CD4-positive, alpha-beta T cell treated with Interleukin-12 subunit alpha and Interleukin-12 subunit beta, for 1 hour (primary cell): ENCODE data around the gene RWDD2A.

Source experiments
- DNase-seq: peaks from one replicate; pipeline ENCODE4 v3.0.0-alpha.2; 2020

RWDD2A gene

GRCh38 chr6:83199173-83199862, 6.2 kb downstream of the RWDD2A start:
- no peak for DNase-seq

DNA sequence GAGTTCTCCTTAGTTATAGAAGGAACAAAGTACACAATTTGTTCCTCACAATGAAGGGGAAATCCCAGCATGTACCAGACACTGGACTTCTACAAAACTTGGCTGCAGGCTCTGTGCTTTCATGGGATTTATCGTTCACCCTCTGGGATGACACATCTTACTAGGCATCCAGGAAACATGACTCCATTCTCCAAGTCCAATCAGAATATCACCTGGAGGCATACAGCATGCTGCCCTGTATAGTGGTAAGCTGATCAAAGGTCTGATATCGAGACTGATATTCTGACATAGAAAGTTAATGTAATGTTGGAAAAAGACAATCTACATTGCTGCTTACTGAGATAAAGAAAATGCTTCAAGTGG, 6.7 kb downstream of the RWDD2A start:
- no peak for DNase-seq

DNA sequence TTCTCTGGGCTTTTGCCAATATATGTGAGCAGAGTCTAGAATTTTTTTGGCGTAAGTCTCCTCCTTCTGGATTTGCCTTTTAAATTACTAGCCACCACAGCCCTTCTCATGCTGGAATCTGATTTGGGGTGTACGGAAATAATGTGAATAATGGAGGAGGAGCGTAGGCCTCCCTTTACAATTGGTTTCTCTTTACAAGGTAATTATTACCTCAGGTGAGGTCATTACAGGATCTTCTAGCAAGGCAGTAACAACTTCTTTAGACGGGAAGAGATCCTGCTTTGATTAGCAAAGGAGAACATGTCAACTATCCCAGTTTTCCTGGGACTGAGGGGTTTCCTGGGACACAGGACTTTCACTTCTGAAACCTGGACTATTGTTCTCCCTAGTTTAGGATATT, 8.9 kb downstream of the RWDD2A start:
- no peak for DNase-seq

- DNase-seq: peak; percentile 67
Observed at GRCh38 chr6:83215131-83216047, 22.2 kb downstream of the RWDD2A start.

DNA sequence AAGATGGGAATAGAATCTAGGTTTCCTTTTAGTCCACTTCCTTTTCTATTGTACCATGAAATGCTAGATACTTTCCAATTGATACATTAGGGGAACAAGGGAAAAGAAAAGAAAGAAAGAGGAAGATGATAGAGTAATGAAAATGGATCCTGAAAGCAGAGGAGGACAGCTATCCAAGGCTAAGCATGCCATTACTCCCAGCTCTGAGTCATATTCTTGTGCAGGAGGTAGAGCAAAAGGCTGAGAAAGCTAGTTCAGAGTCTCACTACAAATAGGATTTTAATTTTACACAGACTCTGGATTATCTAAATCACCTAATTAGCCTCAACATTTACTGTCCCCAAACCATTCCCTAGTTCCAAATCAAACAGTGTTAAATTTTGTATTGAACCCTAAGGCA, 23.6 kb downstream of the RWDD2A start:
- no peak for DNase-seq

GRCh38 chr6:83218646-83219045, 25.5 kb downstream of the RWDD2A start:
- DNase-seq: no peak

DNA sequence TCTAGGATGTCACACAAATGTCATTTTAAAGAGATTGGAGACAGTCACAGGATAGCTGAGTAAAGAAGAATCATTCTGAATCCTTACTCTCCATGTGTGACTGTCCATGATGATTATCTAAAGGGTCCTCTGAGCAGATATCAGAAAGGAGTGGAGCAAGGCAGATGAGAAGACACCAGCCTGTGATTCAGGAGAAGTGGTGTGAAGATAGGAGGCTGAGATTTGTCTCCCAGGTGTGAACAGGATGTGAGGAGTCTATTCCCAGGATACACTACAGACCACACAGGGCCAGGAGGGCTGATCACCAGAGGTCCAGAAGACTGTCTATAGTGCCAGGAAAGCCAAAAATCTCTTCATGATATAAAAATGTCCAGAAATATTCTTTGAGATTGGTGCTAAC, 27.0 kb downstream of the RWDD2A start:
- DNase-seq: no peak

- no peak for DNase-seq
Observed at GRCh38 chr6:83221276-83221675, 28.1 kb downstream of the RWDD2A start.

DNA sequence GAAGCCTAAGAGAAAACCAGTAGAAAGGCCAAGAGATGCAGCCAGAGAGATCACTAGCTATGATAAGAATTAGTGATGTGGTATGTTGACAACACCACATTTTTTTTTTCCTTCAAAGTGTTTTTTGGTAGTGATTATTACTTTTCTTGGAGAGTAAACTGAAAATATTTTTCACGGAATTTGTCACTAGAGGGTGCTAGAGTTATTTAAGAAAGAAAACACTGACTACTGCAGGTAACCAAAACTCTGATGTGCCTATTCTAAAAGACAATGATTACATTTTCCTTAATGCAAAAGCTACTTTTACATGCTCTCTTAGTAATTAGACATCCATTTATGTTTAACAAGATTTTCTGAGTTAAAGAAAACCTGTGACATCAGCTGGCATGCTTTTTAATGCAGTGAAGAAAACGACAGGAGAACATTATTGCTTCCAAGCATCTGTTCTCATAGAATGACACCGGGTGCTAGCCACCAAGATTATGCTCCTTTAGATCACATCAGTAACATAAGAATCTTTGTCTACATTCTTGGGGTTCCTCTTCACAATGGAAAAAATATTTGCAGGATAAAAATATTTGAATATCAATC, 28.8 kb downstream of the RWDD2A start:
- DNase-seq: peak; percentile 40

DNA sequence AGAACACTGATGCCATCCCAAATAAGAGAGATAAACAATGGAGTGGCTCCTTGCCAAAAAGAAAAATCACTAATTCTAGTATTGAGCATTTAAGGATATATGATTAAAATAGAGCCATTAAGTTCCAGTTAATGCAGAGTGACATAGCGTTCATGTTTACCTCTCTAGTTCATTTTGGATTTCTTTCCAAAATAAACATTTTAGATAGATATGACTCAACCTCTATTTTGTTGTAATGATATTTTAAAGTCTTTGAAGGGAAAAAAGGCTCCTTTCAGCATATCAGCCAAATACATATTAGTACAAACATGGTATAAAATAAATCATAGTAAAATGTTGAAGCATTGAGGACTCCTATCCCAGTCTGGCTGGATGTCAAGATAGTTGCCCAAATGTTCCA, 33.4 kb downstream of the RWDD2A start:
- DNase-seq: no peak

GRCh38 chr6:83231146-83231545, 38.0 kb downstream of the RWDD2A start:
- no peak for DNase-seq

- DNase-seq: no peak
Observed at GRCh38 chr6:83247471-83247870, 54.3 kb downstream of the RWDD2A start.
